Cardiac muscle cell (in vitro differentiated cells and primary cell): ENCODE results near the gene IL11. TPM values are rescaled to one million over a fixed set of nuclear protein-coding genes. Genes with fewer than 3 reads are reported as not detected.

Experiments used
- DNase-seq, 2 donors: peaks; one replicate each; pipeline versions ENCODE4 v3.0.0 to v3.0.0-alpha.2; 2010 to 2017; ENCODE audit warnings: low read depth in 1 of 2, low spot score in 1 of 2
- H3K27ac ChIP-seq: fragments of 200-600 bp; sonication (generic); 2 replicates; pipeline ENCODE4 v1.5.1; 2016
- H3K27me3 ChIP-seq: fragments of 200-600 bp; sonication (generic); 2 replicates; pipeline ENCODE4 v1.6.0; 2016; ENCODE audit warnings: control low read depth
- H3K36me3 ChIP-seq: fragments of 200-600 bp; sonication (generic); 2 replicates; pipeline ENCODE4 v1.5.1; 2016; ENCODE audit warnings: control low read depth
- H3K4me1 ChIP-seq: fragments of 200-600 bp; sonication (generic); 2 replicates; pipeline ENCODE4 v1.8.1; 2017; ENCODE audit warnings: low read depth, mild to moderate bottlenecking, mixed run types
- H3K4me3 ChIP-seq: fragments of 200-600 bp; sonication (generic); 2 replicates; pipeline ENCODE4 v1.5.1; 2016; ENCODE audit warnings: mild to moderate bottlenecking
- H3K9me3 ChIP-seq: fragments of 200-600 bp; sonication (generic); 2 replicates; pipeline ENCODE4 v1.5.1; 2017; ENCODE audit warnings: low read depth, mild to moderate bottlenecking, control low read depth
- polyA plus RNA-seq: library from polyadenylated mRNA; unstranded; fragments of >200 nt; fragmentation: Nextera tagmentation; extraction: Ambion mirVana; gene quantifications from 2 replicates; pipeline ENCODE4 v1.2.1, GENCODE V29; 2016
- total RNA-seq: library from RNA; depleted of rRNA; stranded (reverse); fragments of >200 nt; gene quantifications from 2 replicates; pipeline ENCODE4 v1.2.3, GENCODE V29; 2016
- TF ChIP-seq, protein P1 (sequence below): IDR thresholded peaks from 2 replicates; pipeline ENCODE4 v1.5.1; 2012; ENCODE audit warnings: low read depth, mild to moderate bottlenecking, low read length

The IL11 gene
- total and polyA plus RNA-seq, 2 experiments from 2014 or later = 0.12 TPM; not detected in 1

DNA sequence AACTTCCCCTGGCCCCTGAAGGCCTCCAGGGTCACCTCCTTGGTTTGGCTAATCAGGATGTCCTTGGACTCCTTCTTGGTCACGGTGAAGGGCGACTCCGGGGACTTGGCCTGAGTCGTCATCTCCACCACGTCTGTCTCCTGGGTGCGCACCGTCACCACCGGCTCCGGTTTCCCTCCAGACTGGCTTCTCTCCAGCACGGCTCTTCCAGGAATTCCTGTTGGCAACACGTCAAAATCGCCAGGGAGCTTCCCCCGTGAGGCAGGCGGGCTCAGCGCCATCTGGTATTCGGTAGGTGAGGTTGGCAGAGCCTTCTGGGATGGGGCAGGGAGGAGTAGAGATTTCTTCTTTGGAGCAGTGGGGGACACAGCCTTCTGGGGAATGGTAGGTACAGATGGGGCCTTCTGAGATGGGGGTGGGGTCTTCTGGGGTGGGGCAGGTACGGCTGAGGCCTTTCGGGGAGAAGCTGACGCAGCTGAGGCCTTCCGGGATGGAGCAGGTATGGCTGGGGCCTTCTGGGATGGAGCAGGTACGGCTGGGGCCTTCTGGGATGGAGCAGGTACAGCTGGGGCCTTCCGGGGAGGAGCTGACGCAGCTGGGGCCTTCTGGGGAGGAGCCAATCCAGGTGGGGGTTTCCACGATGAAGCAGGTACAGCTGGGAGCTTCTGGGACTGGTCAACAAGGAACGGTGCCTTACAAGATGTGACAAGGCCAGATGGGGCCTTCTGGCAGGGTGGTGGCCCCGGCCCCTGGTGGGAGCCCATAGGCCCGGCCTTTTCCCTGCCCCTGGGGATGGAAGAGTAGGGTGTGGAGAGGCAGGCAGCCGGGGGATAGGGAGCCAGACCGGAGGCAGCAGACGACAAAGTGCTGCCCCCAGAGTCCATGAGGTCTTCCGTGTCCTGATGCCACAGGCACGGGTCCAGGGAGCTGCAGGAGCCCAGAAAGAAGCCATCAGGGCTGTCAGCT lies 11.0 kb downstream of the IL11 start:
- DNase-seq = no peak
- no peak overlapping the region for H3K27ac ChIP-seq
- no peaks in the 10 kb centered on the region for H3K9me3 ChIP-seq
- no peaks in the 10 kb centered on the region for H3K36me3 ChIP-seq
- H3K4me1 ChIP-seq = no peaks in the 10 kb centered on the region
- TF ChIP-seq, protein P1, sequence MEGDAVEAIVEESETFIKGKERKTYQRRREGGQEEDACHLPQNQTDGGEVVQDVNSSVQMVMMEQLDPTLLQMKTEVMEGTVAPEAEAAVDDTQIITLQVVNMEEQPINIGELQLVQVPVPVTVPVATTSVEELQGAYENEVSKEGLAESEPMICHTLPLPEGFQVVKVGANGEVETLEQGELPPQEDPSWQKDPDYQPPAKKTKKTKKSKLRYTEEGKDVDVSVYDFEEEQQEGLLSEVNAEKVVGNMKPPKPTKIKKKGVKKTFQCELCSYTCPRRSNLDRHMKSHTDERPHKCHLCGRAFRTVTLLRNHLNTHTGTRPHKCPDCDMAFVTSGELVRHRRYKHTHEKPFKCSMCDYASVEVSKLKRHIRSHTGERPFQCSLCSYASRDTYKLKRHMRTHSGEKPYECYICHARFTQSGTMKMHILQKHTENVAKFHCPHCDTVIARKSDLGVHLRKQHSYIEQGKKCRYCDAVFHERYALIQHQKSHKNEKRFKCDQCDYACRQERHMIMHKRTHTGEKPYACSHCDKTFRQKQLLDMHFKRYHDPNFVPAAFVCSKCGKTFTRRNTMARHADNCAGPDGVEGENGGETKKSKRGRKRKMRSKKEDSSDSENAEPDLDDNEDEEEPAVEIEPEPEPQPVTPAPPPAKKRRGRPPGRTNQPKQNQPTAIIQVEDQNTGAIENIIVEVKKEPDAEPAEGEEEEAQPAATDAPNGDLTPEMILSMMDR = no peak
- peaks cover 33% of the 10 kb centered on the region for H3K27me3 ChIP-seq
- H3K4me3 ChIP-seq = no peak overlapping the region

DNA sequence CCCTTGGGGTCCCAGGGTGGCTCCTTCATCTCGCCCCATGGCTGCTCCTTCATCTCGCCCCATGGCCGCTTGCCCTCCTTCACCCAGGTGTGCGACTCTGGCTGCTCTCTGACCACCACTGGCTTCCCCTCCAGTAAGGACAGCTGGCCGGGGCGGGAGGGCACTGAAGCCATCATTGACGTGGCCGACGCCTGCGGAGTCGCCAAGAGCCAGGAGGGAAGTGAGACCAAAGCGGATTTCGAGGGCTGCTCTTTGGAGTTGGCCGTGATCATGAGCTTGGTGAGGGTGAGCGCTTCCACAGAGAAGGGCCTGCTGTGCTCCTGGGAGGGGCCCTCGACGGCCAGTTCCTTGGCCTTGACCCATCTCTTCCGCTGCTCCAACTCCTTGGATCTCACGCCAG lies 11.8 kb downstream of the IL11 start:
- no peak for DNase-seq
- peaks cover 40% of the 10 kb centered on the region for H3K27me3 ChIP-seq
- TF ChIP-seq, protein P1 = no peak

DNA sequence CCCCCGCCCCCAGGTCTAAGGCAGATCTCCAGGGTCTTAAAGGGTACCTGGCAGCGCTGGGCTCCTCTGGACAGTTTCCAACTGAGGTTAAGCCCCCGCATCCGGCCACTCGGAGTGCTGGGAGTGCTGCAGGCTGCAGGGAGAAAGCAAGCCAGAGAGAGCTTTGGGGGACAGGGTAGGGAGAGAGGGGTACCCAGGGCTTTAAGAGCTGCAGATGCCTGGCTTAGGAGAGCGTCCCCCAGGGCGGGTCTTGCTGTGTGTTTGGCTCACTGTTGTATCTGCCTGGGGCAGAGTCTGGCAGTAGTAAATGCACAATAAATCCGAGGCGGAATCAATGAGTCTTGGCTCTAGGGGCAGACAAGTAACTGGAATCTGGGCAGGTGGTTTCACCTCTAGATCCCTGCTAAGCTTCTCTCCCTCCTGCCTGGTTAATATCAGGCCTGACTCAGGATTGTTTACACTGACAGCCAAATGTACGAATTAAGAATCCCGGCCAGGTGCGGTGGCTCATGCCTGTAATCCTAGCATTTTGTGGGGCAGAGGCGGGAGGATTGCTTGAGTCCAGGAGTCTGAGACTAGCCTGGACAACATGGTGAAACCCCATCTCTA lies 14.9 kb downstream of the IL11 start:
- Histone ChIP-seq H3K9me3 (no peaks in the 10 kb centered on the region), H3K27ac (no peak overlapping the region), H3K4me1 (no peaks in the 10 kb centered on the region), H3K36me3 (no peaks in the 10 kb centered on the region), H3K4me3 (no peak overlapping the region), H3K27me3 (peaks cover 62% of the 10 kb centered on the region)
- no peak for DNase-seq
- TF ChIP-seq, protein P1 = no peak

More for the DNA sequence above, 11.8 kb downstream of the IL11 start:
- Histone ChIP-seq H3K36me3 (no peaks in the 10 kb centered on the region), H3K4me3 (no peak overlapping the region), H3K4me1 (no peaks in the 10 kb centered on the region), H3K9me3 (no peaks in the 10 kb centered on the region), H3K27ac (no peak overlapping the region)

DNA sequence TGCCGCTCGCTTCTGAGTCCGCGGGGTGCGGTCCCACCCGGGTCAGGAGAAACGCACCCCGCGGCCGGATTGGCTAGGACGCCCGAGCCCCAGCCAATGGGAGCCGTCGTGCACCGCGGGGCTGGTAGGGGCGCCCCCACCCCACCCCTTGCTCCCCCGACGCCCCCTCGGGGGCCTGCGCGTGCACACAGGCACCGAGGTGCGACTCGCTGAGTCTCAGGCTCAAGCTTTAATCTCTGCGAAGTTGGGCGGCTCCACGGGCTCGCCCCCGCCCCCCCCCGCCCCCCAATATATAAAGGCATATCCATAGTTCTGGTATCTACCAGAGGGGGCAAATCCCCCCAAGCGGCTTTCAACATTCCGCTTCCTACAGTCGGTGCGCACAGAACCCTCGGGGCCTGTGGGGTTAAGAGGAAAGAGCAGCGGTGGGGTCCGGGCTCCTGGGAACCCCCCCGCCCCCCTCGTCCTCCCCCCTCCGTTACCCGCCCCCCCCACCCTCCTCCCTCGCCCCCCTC lies 15.5 kb downstream of the IL11 start, which contains the start of gene COX6B2:
TSS of gene COX6B2 (minus strand) at position 22 of the 515 bp plus-strand sequence. CDS start 198 bp downstream, outside the sequence.
- peak within 1 kb of the TSS; percentile 30 for H3K4me3 ChIP-seq
- TF ChIP-seq, protein P1 = no peak
- H3K36me3 ChIP-seq = no peaks in the 10 kb centered on the region
- H3K4me1 ChIP-seq = no peaks in the 10 kb centered on the region
- no peak within 1 kb of the TSS for H3K27ac ChIP-seq
- no peaks in the 10 kb centered on the region for H3K9me3 ChIP-seq
- no peak for DNase-seq
- peaks cover 62% of the 10 kb centered on the region for H3K27me3 ChIP-seq

DNA sequence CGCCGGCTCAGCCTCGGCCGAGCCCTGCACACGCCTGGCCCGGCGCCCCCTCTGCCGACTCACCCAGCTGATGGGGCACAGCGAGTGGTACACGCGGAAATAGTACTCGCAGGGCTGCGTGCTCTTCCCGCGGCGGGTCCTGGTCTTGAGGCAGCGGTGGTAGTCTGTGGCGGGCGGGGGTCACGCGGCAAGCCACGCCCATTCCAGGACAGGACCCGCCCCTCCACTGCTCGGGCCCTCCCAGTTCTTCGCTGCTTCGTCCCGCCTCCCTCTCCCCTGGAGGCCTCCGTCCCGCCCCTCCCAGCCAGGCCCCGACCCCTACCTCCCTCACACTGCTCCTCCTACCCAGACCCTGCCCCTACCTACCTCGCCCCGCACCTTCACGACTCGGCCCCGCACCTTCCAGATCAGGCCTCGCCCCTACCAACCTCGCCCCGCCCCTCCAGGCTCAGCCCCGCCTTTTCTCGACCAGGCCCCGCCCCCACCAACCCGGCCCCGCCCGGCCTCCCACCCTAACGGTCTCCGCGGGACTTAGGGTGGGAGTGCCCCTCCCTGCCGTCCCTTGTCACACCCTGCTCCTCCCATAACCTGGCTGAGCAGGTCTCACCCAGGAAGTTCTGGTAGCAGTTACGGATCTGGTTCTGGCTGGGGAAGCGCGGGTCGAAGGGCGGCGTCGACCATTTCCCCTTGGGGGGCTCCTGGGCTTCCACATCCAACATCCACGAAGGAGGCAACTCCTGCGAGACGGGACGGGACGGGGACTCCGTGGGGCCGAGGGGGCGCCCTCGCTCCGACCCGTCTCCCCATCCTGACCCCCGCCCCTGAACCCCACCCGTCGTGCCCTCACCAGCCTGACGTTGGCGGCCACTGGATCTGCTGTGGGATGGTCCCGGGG lies 16.2 kb downstream of the IL11 start:
- peak; percentile 68 to 71 for DNase-seq
- Histone ChIP-seq H3K4me1 (no peaks in the 10 kb centered on the region), H3K9me3 (no peaks in the 10 kb centered on the region), H3K27me3 (peaks cover 62% of the 10 kb centered on the region), H3K27ac (no peak overlapping the region), H3K4me3 (peak overlapping the region; percentile 30), H3K36me3 (no peaks in the 10 kb centered on the region)
- TF ChIP-seq, protein P1 = no peak
